GM13977 (cell line): ENCODE results near the gene PDE6H.
A peak's percentile ranks its signal among the peaks of the same experiment; 100 is the strongest.

Experiments used
- DNase-seq: peaks from one replicate; pipeline ENCODE4 v3.0.0; 2012; ENCODE audit warnings: low spot score
- CTCF ChIP-seq: IDR thresholded peaks from 2 replicates; pipeline ENCODE4 v1.5.1; 2012; ENCODE audit warnings: mild to moderate bottlenecking, control low read depth; ENCODE audit not compliant: insufficient read depth; ENCODE audit errors: extremely low read depth, missing control alignments
- in situ Hi-C: fragments of 300-500 bp; cut with MboI; formaldehyde crosslinking; loops from one replicate; pipeline ENCODE4 v1.12.0; 2022; ENCODE audit warnings: low sequenced_read_pairs, low pct_unique_long_range_greater_than_20kb, mixed read lengths, inconsistent platforms; ENCODE audit not compliant: unreplicated experiment

The PDE6H gene

GRCh38 chr12:14931791-14932560 lies 40.9 kb upstream of the PDE6H start:
- no peak for TF ChIP-seq CTCF
- in situ Hi-C loops = no loop called here
- no peak for DNase-seq

GRCh38 chr12:14934511-14934910 lies 38.3 kb upstream of the PDE6H start:
- in situ Hi-C loops = no loop called here
- DNase-seq = no peak
- no peak for TF ChIP-seq CTCF

GRCh38 chr12:14935031-14935430 lies 37.8 kb upstream of the PDE6H start:
- in situ Hi-C loops = no loop called here
- no peak for DNase-seq
- TF ChIP-seq CTCF = no peak

- in situ Hi-C loops = no loop called here
- no peak for DNase-seq
- peak; percentile 39 for TF ChIP-seq CTCF
These were observed 36.5 kb upstream of the PDE6H start for GRCh38 chr12:14936224-14936861.

- in situ Hi-C loops = no loop called here
- no peak for DNase-seq
- no peak for TF ChIP-seq CTCF
These were observed 35.8 kb upstream of the PDE6H start for GRCh38 chr12:14937014-14937413.

GRCh38 chr12:14937689-14938088 lies 35.2 kb upstream of the PDE6H start:
- DNase-seq = no peak
- in situ Hi-C loops = no loop called here
- TF ChIP-seq CTCF = peak; percentile 42
